Large intestine (tissue), 12 donors: ENCODE measurements around the gene C4A. TPM values are rescaled to one million over a fixed set of nuclear protein-coding genes. Genes with fewer than 3 reads are reported as not detected.
"Not testable (repeated sequence)": the region's sequence is repeated elsewhere in the genome, so short reads cannot be mapped to it uniquely, and the experiment has no call there.

Experiments
- DNase-seq, 2 donors: peaks; one replicate each; pipeline versions ENCODE4 v3.0.0 to v3.0.0-alpha.2; 2013
- H3K27ac ChIP-seq: one replicate; pipeline ENCODE4 v1.5.1; 2013; ENCODE audit warnings: low read length
- H3K27me3 ChIP-seq: 2 replicates; pipeline ENCODE4 v1.6.1; 2013; ENCODE audit warnings: low read length; ENCODE audit not compliant: control insufficient read depth, insufficient read depth
- H3K36me3 ChIP-seq: 2 replicates; pipeline ENCODE4 v1.6.1; 2013; ENCODE audit warnings: low read length; ENCODE audit not compliant: control insufficient read depth, insufficient read depth
- H3K4me1 ChIP-seq: one replicate; pipeline ENCODE4 v1.6.1; 2013; ENCODE audit warnings: low read length; ENCODE audit not compliant: control insufficient read depth, insufficient read depth
- H3K4me3 ChIP-seq: one replicate; pipeline ENCODE4 v1.5.1; 2013; ENCODE audit warnings: low read length
- H3K9me3 ChIP-seq: one replicate; pipeline ENCODE4 v1.6.1; 2013; ENCODE audit warnings: mild to moderate bottlenecking, low read depth, low read length, moderate library complexity; ENCODE audit not compliant: control insufficient read depth
- WGBS: methylation state at CpG from one replicate; pipeline ENCODE4 v1.1.5; 2013; ENCODE audit warnings: low lambda C conversion rate; ENCODE audit not compliant: insufficient coverage; 5-methylcytosine and 5-hydroxymethylcytosine counted together
- long read RNA-seq, 11 donors: transcript quantifications; one replicate each; lab custom pipeline, GENCODE V29; 2026
- polyA plus RNA-seq: library from polyadenylated mRNA; unstranded; fragments of 120-200 nt; gene quantifications from one replicate; pipeline ENCODE4 v1.2.1, GENCODE V29; 2013

Gene C4A
- polyA plus RNA-seq: 92.9 TPM
- long read RNA-seq, donor 1, partial matches to known transcripts: 0 of 1 reads
- long read RNA-seq, donor 1, other reads (novel, unspliced or antisense): 0 of 1 reads
- long read RNA-seq, donor 2, full-length matches to known transcripts: 5 of 23 reads
- long read RNA-seq, donor 2, partial matches to known transcripts: 18 of 23 reads
- long read RNA-seq, donor 2, other reads (novel, unspliced or antisense): 0 of 23 reads
- long read RNA-seq, donor 3, full-length matches to known transcripts: 3 of 15 reads
- long read RNA-seq, donor 3, partial matches to known transcripts: 12 of 15 reads
- long read RNA-seq, donor 3, other reads (novel, unspliced or antisense): 0 of 15 reads
- long read RNA-seq, donor 4, full-length matches to known transcripts: 1 of 1 reads
- long read RNA-seq, donor 4, partial matches to known transcripts: 0 of 1 reads
- long read RNA-seq, donor 4, other reads (novel, unspliced or antisense): 0 of 1 reads
- long read RNA-seq, donor 5: 0 reads
- long read RNA-seq, donor 6, full-length matches to known transcripts: 1 of 13 reads
- long read RNA-seq, donor 6, partial matches to known transcripts: 12 of 13 reads
- long read RNA-seq, donor 6, other reads (novel, unspliced or antisense): 0 of 13 reads
- long read RNA-seq, donor 7: 0 reads
- long read RNA-seq, donor 8, full-length matches to known transcripts: 4 of 13 reads
- long read RNA-seq, donor 8, partial matches to known transcripts: 9 of 13 reads
- long read RNA-seq, donor 8, other reads (novel, unspliced or antisense): 0 of 13 reads
- long read RNA-seq, donor 9, full-length matches to known transcripts: 3 of 26 reads
- long read RNA-seq, donor 9, partial matches to known transcripts: 23 of 26 reads
- long read RNA-seq, donor 9, other reads (novel, unspliced or antisense): 0 of 26 reads
- long read RNA-seq, donor 10, partial matches to known transcripts: 12 of 13 reads
- long read RNA-seq, donor 10, other reads (novel, unspliced or antisense): 0 of 13 reads
- long read RNA-seq, donor 11, full-length matches to known transcripts: 1 of 7 reads
- long read RNA-seq, donor 11, partial matches to known transcripts: 6 of 7 reads
- long read RNA-seq, donor 11, other reads (novel, unspliced or antisense): 0 of 7 reads

DNA sequence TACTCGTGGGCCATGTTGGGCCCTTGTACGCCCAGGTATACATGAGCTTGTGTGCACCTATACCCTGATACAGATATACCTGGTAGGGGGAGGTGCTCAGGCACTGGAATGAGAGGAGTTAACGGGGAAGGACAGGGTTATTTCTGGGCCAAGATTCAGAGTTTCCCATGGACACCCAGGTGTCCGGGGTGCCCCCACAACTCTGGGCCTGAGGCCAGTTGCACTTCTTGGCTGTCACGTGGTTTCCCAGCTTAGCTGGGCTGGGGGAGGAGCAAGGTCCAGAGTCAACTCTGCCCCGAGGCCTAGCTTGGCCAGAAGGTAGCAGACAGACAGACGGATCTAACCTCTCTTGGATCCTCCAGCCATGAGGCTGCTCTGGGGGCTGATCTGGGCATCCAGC is at the start of gene C4A:
Gene C4A, plus strand, starts transcription at position 314 of the 400 bp plus-strand sequence. Its CDS starts 51 bp downstream, at position 365.
- H3K27ac ChIP-seq, H3K9me3 ChIP-seq, H3K4me1 ChIP-seq, H3K27me3 ChIP-seq, H3K4me3 ChIP-seq, DNase-seq: not testable (repeated sequence)
- no CpG with 5 or more reads among the region's 7 CpGs for WGBS
- H3K36me3 ChIP-seq: peaks cover 15% of the 10 kb centered on the region

DNA sequence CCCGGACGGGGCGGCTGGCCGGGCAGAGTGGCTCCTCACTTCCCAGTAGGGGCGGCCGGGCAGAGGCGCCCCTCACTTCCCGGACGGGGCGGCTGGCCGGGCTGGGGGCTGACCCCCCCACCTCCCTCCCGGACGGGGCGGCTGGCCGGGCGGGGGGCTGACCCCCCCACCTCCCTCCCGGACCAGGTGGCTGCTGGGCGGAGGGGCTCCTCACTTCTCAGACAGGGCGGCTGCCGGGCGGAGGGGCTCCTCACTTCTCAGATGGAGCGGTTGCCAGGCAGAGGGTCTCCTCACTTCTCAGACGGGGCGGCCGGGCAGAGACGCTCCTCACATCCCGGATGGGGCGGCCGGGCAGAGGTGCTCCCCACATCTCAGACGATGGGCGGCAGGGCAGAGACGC is 49.7 kb upstream of the C4A start:
- not testable (repeated sequence) for H3K27ac ChIP-seq, H3K36me3 ChIP-seq, H3K9me3 ChIP-seq, DNase-seq, H3K4me3 ChIP-seq, H3K27me3 ChIP-seq
- whole genome bisulfite sequencing: no CpG with 5 or more reads among the region's 32 CpGs
- H3K4me1 ChIP-seq: peaks cover 15% of the 10 kb centered on the region

DNA sequence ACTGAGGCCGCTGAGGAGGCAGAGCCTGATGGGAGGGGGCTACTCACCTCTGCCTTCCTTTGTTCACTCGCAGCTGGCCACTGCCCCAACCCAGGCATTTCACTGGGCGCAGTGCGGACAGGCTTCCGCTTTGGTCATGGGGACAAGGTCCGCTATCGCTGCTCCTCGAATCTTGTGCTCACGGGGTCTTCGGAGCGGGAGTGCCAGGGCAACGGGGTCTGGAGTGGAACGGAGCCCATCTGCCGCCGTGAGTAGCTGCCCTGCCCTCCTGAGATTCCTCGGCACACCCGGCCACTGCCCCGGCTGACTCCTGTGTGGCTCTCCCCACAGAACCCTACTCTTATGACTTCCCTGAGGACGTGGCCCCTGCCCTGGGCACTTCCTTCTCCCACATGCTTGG is 48.3 kb upstream of the C4A start:
- Histone ChIP-seq H3K9me3 (no peaks in the 10 kb centered on the region), H3K36me3 (no peaks in the 10 kb centered on the region), H3K27me3 (no peaks in the 10 kb centered on the region), H3K4me3 (no peak overlapping the region), H3K27ac (no peak overlapping the region), H3K4me1 (peaks cover 6% of the 10 kb centered on the region)
- no CpG with 5 or more reads among the region's 19 CpGs for WGBS
- DNase-seq: no peak

DNA sequence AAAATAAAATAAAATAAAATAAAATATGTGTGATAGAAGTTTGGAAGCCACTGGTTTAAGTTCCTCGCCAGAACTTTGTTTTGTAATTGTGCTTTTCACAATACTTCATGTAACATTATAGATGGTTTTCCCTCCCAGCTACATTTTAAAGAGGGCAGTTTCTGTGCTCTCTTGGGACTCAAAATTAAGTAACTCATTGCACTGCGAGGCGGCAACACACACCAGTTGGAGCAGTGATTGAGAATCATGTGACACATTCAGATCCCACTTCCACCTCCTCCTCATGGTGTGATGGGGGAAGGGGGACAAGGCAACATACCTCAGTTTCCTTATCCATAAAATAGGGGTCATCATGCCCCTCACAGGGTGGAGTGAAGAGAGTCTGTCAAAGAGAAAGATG is 46.8 kb upstream of the C4A start:
- 100% methylated on average over 1 of the region's 3 CpGs for WGBS
- no peaks in the 10 kb centered on the region for H3K27me3 ChIP-seq
- no peak for DNase-seq
- H3K4me1 ChIP-seq: peaks cover 6% of the 10 kb centered on the region
- H3K27ac ChIP-seq: no peak overlapping the region
- H3K4me3 ChIP-seq: no peak overlapping the region
- H3K9me3 ChIP-seq: no peaks in the 10 kb centered on the region
- no peaks in the 10 kb centered on the region for H3K36me3 ChIP-seq

DNA sequence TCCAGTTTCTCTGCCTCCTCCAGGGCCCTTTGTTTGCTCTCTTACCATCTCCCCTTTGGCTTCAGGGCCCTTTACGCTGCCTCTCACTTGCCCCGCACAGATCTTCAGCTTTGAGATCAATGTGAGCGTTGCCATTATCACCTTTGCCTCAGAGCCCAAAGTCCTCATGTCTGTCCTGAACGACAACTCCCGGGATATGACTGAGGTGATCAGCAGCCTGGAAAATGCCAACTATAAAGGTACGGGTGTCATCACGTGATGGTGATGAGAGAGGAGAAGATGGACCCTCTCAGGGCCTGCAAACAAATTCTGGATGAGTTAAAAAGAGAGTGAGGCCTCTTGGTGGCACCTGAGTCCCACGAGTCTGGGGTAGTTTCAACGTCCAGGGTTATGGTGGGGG is 46.0 kb upstream of the C4A start:
- DNase-seq: peak; percentile 49 to 60
- H3K4me3 ChIP-seq: no peak overlapping the region
- H3K9me3 ChIP-seq: no peaks in the 10 kb centered on the region
- no peaks in the 10 kb centered on the region for H3K36me3 ChIP-seq
- no CpG with 5 or more reads among the region's 9 CpGs for WGBS
- peaks cover 6% of the 10 kb centered on the region for H3K4me1 ChIP-seq
- no peaks in the 10 kb centered on the region for H3K27me3 ChIP-seq
- no peak overlapping the region for H3K27ac ChIP-seq

DNA sequence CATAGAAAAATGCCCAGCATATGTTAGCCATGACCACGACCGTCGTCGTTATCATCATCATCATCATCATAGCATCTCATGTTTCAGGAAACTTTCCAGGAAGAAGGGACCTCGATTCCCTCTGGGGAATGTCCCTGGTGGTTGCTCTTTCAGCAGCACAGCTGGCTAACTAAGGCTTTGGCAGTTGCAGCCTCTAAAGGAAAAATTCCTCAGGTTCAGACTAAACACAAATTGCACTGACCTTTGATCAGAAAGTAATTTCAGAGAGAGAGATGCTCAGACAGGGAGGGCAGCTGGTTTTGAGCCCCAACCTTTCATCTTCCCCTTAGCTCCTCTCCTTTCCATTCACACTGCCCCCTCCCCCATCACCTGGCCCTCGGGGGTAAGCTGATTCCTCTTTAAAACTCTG is 41.6 kb upstream of the C4A start:
- DNase-seq: peak in 1 of 2 donors; percentile 60
- no peaks in the 10 kb centered on the region for H3K9me3 ChIP-seq
- no peak overlapping the region for H3K27ac ChIP-seq
- peaks cover 14% of the 10 kb centered on the region for H3K4me1 ChIP-seq
- H3K4me3 ChIP-seq: no peak overlapping the region
- 0% methylated on average over 1 of the region's 6 CpGs for WGBS
- H3K27me3 ChIP-seq: no peaks in the 10 kb centered on the region
- H3K36me3 ChIP-seq: no peaks in the 10 kb centered on the region

DNA sequence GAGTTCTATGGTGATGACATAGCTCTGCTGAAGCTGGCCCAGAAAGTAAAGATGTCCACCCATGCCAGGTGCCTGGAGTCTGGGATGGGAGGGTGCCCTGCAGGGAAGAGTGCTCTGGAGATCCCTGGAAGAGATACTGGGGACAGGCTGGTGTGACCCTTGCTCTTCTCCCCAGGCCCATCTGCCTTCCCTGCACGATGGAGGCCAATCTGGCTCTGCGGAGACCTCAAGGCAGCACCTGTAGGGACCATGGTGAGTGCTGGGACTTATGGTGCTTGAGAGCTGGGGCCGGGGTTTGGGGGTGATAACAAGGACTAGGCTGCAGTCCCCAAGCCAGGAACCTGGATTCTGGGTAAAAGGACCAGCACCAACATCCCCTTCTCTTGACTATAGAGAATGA is 38.1 kb upstream of the C4A start:
- peaks cover 24% of the 10 kb centered on the region for H3K4me1 ChIP-seq
- H3K9me3 ChIP-seq: no peaks in the 10 kb centered on the region
- WGBS: no CpG with 5 or more reads among the region's 3 CpGs
- DNase-seq: no peak
- H3K4me3 ChIP-seq: no peak overlapping the region
- H3K27me3 ChIP-seq: no peaks in the 10 kb centered on the region
- H3K27ac ChIP-seq: no peak overlapping the region
- no peaks in the 10 kb centered on the region for H3K36me3 ChIP-seq

DNA sequence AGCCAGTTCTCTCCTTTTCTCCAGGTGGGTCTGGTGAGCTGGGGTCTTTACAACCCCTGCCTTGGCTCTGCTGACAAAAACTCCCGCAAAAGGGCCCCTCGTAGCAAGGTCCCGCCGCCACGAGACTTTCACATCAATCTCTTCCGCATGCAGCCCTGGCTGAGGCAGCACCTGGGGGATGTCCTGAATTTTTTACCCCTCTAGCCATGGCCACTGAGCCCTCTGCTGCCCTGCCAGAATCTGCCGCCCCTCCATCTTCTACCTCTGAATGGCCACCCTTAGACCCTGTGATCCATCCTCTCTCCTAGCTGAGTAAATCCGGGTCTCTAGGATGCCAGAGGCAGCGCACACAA is 36.7 kb upstream of the C4A start:
- no peaks in the 10 kb centered on the region for H3K9me3 ChIP-seq
- peaks cover 25% of the 10 kb centered on the region for H3K4me1 ChIP-seq
- WGBS: 100% methylated on average over 1 of the region's 9 CpGs
- peak overlapping the region; percentile 94 for H3K27ac ChIP-seq
- H3K36me3 ChIP-seq: no peaks in the 10 kb centered on the region
- H3K4me3 ChIP-seq: no peak overlapping the region
- DNase-seq: no peak
- H3K27me3 ChIP-seq: no peaks in the 10 kb centered on the region

DNA sequence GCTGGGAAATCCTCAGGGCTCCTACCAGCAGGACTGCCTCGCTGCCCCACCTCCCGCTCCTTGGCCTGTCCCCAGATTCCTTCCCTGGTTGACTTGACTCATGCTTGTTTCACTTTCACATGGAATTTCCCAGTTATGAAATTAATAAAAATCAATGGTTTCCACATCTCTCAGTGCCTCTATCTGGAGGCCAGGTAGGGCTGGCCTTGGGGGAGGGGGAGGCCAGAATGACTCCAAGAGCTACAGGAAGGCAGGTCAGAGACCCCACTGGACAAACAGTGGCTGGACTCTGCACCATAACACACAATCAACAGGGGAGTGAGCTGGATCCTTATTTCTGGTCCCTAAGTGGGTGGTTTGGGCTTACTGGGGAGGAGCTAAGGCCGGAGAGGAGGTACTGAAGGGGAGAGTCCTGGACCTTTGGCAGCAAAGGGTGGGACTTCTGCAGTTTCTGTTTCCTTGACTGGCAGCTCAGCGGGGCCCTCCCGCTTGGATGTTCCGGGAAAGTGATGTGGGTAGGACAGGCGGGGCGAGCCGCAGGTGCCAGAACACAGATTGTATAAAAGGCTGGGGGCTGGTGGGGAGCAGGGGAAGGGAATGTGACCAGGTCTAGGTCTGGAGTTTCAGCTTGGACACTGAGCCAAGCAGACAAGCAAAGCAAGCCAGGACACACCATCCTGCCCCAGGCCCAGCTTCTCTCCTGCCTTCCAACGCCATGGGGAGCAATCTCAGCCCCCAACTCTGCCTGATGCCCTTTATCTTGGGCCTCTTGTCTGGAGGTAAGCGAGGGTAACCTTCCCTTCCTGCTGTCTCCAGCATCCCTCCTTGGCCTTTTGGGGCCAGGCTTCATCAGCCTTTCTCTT is 36.1 kb upstream of the C4A start, which contains the start of gene CFB:
Gene CFB, plus strand, starts transcription at position 589 of the 863 bp plus-strand sequence. Its CDS starts 127 bp downstream, at position 716.
- Histone ChIP-seq H3K4me3 (peak within 1 kb of the TSS; percentile 30), H3K36me3 (peaks cover 2% of the 10 kb centered on the region), H3K27me3 (no peaks in the 10 kb centered on the region), H3K9me3 (no peaks in the 10 kb centered on the region), H3K27ac (peak within 1 kb of the TSS; percentile 94), H3K4me1 (peaks cover 25% of the 10 kb centered on the region)
- peak; percentile 89 to 97 for DNase-seq
- no CpG with 5 or more reads among the region's 11 CpGs for WGBS
